Caco-2 (cell line): ENCODE measurements around the gene MXRA5. TPM values are rescaled to one million over a fixed set of nuclear protein-coding genes. Genes with fewer than 3 reads are reported as not detected.

Source experiments
- BruUV-seq: library from RNA; stranded (reverse); fragments of 400-500 nt; replicated peaks from 2 replicates; lab custom pipeline; 2021; lab: Mats Ljungman, UMichigan
- CTCF ChIA-PET: fragments of 300-600 bp; sonication (Branson Sonifier 250); formaldehyde crosslinking; loops from one replicate; lab custom pipeline; 2022; ENCODE audit warnings: antibody characterized with exemption; lab: Charles Lee
- POLR2A ChIA-PET: fragments of 300-600 bp; sonication (Branson Sonifier 250); formaldehyde crosslinking; loops from one replicate; lab custom pipeline; 2022; ENCODE audit warnings: antibody characterized with exemption; lab: Charles Lee
- DNase-seq, 2 experiments: peaks; one replicate each; pipeline versions ENCODE4 v3.0.0 to v3.0.0-alpha.2; 2020 to 2022
- H3K27me3 ChIP-seq: replicated peaks from 2 replicates; pipeline ENCODE4 v1.6.0; 2011; ENCODE audit warnings: low read length; ENCODE audit not compliant: control insufficient read depth, insufficient read depth
- H3K36me3 ChIP-seq: 2 replicates; pipeline ENCODE4 v1.5.1; 2011; ENCODE audit warnings: low read length; ENCODE audit not compliant: control insufficient read depth, insufficient read depth
- H3K4me1 ChIP-seq: fragments of 250-450 bp; sonication (Bioruptor Pico); 2 replicates; pipeline ENCODE4 v1.5.1; 2020; ENCODE audit warnings: mild to moderate bottlenecking
- H3K4me3 ChIP-seq: 2 replicates; pipeline ENCODE4 v1.5.1; 2011; ENCODE audit warnings: low read depth, mild to moderate bottlenecking, control low read depth, low read length
- H3K9me3 ChIP-seq: fragments of 250-450 bp; sonication (Bioruptor Pico); 2 replicates; pipeline ENCODE4 v1.5.1; 2020; ENCODE audit warnings: mild to moderate bottlenecking, moderate library complexity
- H3K27ac Mint-ChIP-seq: one replicate; pipeline ENCODE4 v1.8.0; 2022; ENCODE audit warnings: mixed read lengths; ENCODE audit not compliant: unreplicated experiment
- H3K27me3 Mint-ChIP-seq: one replicate; pipeline ENCODE4 v1.8.0; 2022; ENCODE audit warnings: mixed read lengths; ENCODE audit not compliant: insufficient read depth, unreplicated experiment
- H3K36me3 Mint-ChIP-seq: one replicate; pipeline ENCODE4 v1.8.0; 2022; ENCODE audit warnings: mild to moderate bottlenecking, mixed read lengths; ENCODE audit not compliant: insufficient read depth, unreplicated experiment
- H3K4me1 Mint-ChIP-seq: one replicate; pipeline ENCODE4 v1.8.0; 2022; ENCODE audit warnings: low read depth, mixed read lengths; ENCODE audit not compliant: unreplicated experiment
- H3K4me3 Mint-ChIP-seq: one replicate; pipeline ENCODE4 v1.8.0; 2022; ENCODE audit warnings: mild to moderate bottlenecking, moderate library complexity, mixed read lengths; ENCODE audit not compliant: unreplicated experiment
- H3K9me3 Mint-ChIP-seq: one replicate; pipeline ENCODE4 v1.8.0; 2022; ENCODE audit warnings: mixed read lengths; ENCODE audit not compliant: unreplicated experiment
- CTCF ChIP-seq, 2 experiments: fragments of 200-600 bp in 1 of 2; IDR thresholded peaks; 1 replicate in 1 of 2; 2 replicates in 1 of 2; pipeline versions ENCODE4 v1.5.1 to v1.8.0; 2011 to 2022; ENCODE audit warnings: antibody characterized with exemption in 1 of 2, control low read depth in 1 of 2, inconsistent platforms in 1 of 2, low read depth in 1 of 2, low read length in 1 of 2, mild to moderate bottlenecking in 1 of 2, moderate library complexity in 1 of 2; ENCODE audit not compliant: insufficient read depth in 1 of 2, severe bottlenecking in 1 of 2, unreplicated experiment in 1 of 2
- intact Hi-C: fragments of 100-400 bp; cut with micrococcal nuclease; formaldehyde crosslinking; loops from one replicate; pipeline ENCODE4 v1.10.0; 2022; ENCODE audit not compliant: unreplicated experiment
- total RNA-seq: library from RNA; stranded (reverse); gene quantifications from 2 replicates; pipeline ENCODE4 v1.2.3, GENCODE V29; 2022

Gene MXRA5
- total RNA-seq, 1 experiment from 2014 or later: not detected

DNA sequence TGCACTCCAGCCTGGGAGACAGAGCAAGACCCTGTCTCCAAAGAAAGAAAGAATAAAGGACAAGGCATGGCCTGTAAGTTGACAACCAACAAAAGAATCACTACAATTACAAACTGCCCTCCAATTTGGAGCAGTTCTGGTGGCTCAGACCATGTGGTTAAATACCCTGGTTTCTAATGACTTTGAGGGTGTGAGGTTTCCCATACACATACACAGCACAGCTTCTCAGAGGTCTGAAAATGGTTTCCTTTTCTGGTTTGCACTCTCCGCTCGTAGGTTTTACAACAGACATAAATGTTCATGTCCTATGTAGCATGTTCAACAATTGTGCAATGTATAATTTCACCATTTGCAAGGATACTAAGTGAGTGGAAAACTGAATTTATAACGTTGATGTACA lies 34.2 kb upstream of the MXRA5 start:
- no peaks in the 10 kb centered on the region for H3K36me3 Mint-ChIP-seq
- no TSS peak for BruUV-seq
- no peak overlapping the region for H3K27ac Mint-ChIP-seq
- no peaks in the 10 kb centered on the region for H3K9me3 Mint-ChIP-seq
- no peak overlapping the region for H3K4me3 Mint-ChIP-seq
- ChIA-PET CTCF (no interaction called here), POLR2A (no interaction called here)
- intact Hi-C loops: no loop called here
- H3K27me3 Mint-ChIP-seq: no peaks in the 10 kb centered on the region
- H3K4me3 ChIP-seq: no peak overlapping the region
- H3K9me3 ChIP-seq: no peaks in the 10 kb centered on the region
- no peaks in the 10 kb centered on the region for H3K4me1 ChIP-seq
- H3K36me3 ChIP-seq: no peaks in the 10 kb centered on the region
- TF ChIP-seq CTCF (IDR thresholded peaks at IDR 0.05; ENCODE audit: insufficient read depth in 1 of 2, low read depth in 1 of 2, low read length in 1 of 2, severe bottlenecking in 1 of 2, unreplicated experiment in 1 of 2): no peak
- no peaks in the 10 kb centered on the region for H3K27me3 ChIP-seq
- H3K4me1 Mint-ChIP-seq: no peaks in the 10 kb centered on the region
- DNase-seq: no peak

DNA sequence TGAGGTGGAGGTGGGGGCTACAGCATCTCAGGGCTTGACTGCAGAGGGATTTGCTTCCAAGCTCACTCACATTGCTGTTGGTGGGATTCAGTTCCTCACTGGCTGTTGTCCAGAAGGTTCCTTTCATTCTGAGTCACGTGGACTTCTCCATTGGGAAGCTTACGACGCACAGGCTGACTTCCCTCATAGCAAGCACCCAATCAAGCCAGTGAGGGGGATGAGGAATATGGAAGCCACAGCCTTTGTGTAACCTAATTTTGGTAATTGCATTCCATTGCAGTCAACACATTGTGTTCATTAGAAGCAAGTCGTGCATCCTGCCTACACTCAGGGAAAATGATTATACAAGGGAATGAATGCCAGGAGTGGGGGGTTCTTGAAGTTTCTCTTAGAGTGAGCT lies 32.7 kb upstream of the MXRA5 start:
- H3K36me3 Mint-ChIP-seq: no peaks in the 10 kb centered on the region
- TF ChIP-seq CTCF (IDR thresholded peaks at IDR 0.05; ENCODE audit: insufficient read depth in 1 of 2, low read depth in 1 of 2, low read length in 1 of 2, severe bottlenecking in 1 of 2, unreplicated experiment in 1 of 2): no peak
- no peak overlapping the region for H3K4me3 ChIP-seq
- no peaks in the 10 kb centered on the region for H3K9me3 Mint-ChIP-seq
- no peaks in the 10 kb centered on the region for H3K9me3 ChIP-seq
- no peaks in the 10 kb centered on the region for H3K4me1 Mint-ChIP-seq
- H3K27ac Mint-ChIP-seq: no peak overlapping the region
- no peak for DNase-seq
- intact Hi-C loops: no loop called here
- no peaks in the 10 kb centered on the region for H3K27me3 Mint-ChIP-seq
- no peaks in the 10 kb centered on the region for H3K4me1 ChIP-seq
- H3K27me3 ChIP-seq: no peaks in the 10 kb centered on the region
- ChIA-PET CTCF (no interaction called here), POLR2A (no interaction called here)
- no peaks in the 10 kb centered on the region for H3K36me3 ChIP-seq
- no TSS peak for BruUV-seq
- no peak overlapping the region for H3K4me3 Mint-ChIP-seq

DNA sequence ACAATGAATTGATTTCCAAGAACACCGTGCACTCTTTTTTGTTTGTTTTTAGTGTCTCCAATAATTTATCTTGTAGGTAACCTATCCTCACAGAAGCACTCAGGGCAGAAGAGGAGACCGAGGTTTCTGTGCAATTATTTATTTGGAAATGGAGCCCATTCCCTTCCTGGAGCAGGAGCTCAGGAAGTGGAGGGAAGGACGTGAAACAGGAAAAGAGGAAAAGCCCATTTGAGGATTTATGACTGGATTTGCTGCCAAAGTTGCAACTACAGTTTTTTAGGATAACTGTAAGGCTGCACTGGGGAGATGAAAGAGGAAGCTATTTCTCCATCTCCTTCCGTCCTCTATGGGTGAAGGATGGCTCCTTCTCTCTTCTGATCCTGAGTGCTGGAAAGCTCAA lies 31.7 kb upstream of the MXRA5 start:
- H3K27ac Mint-ChIP-seq: no peak overlapping the region

More for the DNA sequence above, 31.7 kb upstream of the MXRA5 start:
- BruUV-seq: no TSS peak
- ChIA-PET CTCF (no interaction called here), POLR2A (no interaction called here)
- DNase-seq: no peak
- no peaks in the 10 kb centered on the region for H3K36me3 Mint-ChIP-seq
- Histone ChIP-seq H3K27me3 (no peaks in the 10 kb centered on the region), H3K9me3 (no peaks in the 10 kb centered on the region), H3K36me3 (no peaks in the 10 kb centered on the region), H3K4me3 (no peak overlapping the region), H3K4me1 (no peaks in the 10 kb centered on the region)
- no peak overlapping the region for H3K4me3 Mint-ChIP-seq
- peaks cover 2% of the 10 kb centered on the region for H3K9me3 Mint-ChIP-seq
- no peaks in the 10 kb centered on the region for H3K4me1 Mint-ChIP-seq
- intact Hi-C loops: no loop called here
- no peaks in the 10 kb centered on the region for H3K27me3 Mint-ChIP-seq
- no peak for TF ChIP-seq CTCF (IDR thresholded peaks at IDR 0.05; ENCODE audit: insufficient read depth in 1 of 2, low read depth in 1 of 2, low read length in 1 of 2, severe bottlenecking in 1 of 2, unreplicated experiment in 1 of 2)
